SKM-1 (cell line): ENCODE measurements around the gene WNT9A.
"Not testable (repeated sequence)": the region's sequence is repeated elsewhere in the genome, so short reads cannot be mapped to it uniquely, and the experiment has no call there.

Source experiments
- DNase-seq: peaks from one replicate; lab custom pipeline; 2025; ENCODE audit not compliant: unreplicated experiment; lab: John Stamatoyannopoulos, UW

The WNT9A gene

DNA sequence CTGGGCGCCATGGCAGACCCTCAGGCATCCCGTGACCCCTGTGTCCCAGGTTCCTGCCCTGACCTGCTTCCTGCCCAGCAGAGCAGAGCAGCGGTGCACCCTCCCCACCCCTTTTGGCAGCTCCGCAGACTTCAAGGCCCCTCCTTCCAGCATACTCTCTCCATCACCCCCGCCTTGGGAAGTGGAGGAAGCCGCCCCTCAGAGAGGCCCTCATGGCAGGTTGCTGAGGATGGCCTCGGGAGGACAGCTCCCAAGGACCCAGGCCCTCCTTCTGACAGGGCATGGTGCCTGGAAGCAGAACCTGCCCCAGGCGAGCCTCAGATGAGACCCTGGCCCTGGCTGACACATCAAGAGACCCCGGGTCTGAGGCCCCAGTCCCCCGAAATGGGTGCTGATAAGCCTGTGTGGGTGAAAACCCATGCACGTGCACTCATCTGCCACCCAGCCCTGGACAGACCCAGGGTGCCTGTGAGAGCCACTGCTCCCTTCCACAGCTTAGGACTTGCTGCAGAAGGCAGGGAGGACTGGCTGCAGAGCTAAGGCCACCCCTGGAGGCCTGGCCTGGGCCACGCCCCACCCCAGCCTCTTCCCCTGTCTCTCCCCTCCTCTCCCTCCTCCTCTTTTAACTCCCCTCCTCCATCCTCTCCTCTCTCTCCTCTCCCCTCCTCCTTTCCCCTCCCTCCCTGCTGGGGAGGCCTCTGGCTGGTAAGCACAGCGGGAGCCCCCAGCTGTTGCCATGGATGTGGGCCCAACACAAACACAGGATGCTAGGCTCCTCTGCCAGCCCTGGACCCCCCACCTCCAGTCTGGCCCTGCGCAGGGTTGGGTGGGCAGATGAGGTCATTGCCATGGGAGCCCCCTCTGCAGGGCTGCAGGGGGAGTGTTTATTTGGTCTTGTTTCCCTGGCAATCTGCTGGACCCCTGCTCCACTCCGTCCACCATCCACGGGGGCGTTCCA is 33.7 kb downstream of the WNT9A start:
- no peak for DNase-seq

DNA sequence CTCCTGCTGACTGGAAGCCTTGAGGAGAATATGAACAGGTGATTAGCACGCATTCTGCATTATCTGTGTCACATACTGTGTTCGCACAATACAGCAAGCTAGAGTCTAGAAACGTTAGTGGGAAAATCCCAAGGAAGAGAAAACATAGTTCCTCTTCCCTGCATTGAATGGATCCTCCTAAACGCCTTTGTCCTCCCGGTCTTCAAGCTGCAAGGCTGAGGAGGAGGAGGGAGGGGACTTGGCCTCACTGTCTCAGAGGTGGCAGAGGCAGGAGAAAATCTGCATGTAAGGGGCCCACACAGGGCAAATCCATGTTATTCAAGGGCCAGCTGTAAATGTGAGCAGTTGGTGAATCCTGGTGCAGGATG is 34.4 kb downstream of the WNT9A start:
- DNase-seq, result no peak

DNA sequence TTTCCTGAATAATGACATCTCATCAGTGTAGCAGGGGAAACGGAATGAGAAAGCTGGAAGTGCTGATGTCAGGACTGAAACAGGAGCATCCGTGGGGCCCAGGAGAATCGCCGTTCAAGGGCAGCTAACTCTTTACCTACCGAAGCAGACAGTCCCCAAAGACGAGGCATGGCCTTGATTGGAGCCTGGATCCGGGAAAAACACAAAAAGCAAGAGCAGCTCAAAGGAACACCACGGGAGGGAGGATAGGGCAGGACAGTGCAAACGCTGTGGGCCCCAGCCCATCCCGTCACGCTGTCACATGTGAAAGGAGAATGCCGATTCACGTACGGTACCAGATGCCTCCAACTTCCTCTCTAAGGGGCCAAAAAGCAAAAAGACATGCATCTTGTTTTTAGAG is 34.9 kb downstream of the WNT9A start:
- DNase-seq, result no peak

DNA sequence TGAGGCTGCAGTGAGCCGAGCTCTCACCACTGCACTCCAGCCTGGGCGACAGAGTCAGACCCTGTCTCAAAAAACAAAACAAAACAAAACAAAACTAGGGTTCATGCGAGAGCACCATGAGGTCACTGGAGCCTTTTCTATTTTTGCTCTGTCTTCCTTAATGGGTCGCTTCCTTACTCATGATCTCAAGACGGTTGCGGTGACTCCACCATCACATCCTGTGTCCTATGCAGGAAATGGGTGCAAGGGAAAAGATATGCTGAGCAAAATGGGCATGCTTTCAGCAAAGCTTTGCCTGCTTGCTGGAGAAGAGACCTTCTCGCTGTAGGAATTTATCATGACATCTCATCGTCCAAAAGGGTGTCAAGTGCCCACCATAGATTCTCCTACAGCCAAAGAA is 36.4 kb downstream of the WNT9A start:
- no peak for DNase-seq

DNA sequence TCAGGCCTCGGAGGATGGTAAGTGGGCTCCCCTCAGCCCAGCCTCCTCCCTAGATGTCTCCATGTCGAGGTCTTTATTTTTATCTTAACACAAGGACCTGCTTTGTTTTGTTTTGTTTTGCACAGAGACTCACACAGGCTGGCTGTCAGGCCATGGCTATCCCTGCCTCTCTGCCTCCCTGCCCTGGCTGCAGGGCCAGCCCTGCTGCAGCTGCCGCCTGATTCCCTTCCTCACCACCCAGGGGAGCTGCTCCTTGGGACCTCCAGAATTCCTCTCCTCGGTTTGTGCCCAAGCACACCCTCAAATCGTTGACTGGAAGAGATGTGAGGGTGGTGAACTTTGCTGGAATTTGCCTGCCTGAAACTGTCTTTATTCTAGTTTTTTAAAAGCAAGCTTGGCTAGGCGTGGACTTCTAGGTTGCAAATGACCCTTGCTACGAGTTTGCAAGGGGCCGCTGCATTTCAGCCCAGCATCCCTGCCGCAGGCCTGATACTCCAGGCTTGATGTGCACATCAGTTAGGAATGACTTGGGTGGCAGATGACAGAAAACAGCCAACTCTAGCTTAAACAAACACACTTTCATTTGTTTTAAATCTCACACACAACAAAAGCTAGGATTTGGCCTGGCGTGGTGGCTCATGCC is 37.1 kb downstream of the WNT9A start:
- no peak for DNase-seq

DNA sequence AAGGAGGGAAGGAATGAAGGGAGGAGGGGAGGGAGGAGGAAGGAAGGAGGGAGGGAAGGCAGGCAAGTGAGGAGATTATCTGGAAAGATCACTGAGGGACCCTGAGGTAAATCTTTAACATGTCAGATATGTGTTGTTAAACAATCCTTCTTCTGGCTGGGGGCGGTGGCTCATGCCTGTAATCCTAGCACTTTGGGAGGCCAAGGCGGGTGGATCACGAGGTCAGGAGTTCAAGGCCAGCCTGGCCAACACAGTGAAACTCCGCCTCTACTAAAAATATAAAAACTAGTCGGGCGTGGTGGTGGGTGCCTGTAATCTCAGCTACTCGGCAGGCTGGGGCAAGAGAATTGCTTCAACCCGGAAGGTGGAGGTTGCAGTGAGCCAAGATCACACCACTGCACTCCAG is 37.8 kb downstream of the WNT9A start:
- not testable (repeated sequence) for DNase-seq

DNA sequence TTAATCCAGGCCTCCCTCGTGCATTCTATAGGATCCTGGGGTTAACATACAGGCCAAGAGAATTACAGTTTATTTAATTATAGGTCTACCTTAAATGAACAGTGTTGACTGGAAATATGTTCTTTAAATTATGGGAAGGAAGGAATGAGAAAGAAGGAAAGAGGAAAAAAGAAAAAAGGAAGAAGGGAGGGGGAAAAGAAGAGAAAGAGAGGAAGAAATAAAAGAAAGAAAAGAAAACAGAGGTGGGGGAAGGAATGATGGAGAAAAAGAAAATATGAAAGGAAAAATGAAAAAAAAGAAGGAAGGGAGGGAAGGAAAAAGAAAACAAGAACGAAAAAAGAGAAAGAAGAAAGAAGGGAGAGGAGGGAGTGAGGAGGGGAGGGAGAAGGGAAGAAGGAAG is 38.5 kb downstream of the WNT9A start:
- no peak for DNase-seq

DNA sequence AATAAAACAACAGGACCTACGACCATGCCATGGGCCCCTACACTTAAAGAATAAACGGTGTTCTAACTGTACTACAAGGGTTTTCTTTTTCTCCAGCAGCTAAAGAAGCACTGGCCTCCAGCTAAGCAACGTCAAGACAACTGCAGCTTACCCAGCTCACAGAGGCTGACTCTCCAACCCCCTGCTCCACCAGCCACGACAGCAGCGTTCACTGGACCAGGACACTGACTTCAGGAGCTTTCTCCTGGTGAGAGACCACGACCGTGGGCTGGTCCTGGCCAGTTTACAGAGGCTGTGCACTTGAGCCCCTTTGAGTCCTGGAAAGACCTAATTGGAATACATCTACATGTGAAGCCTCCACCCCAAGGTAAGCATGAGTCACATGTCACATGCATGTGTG is 39.4 kb downstream of the WNT9A start:
- no peak for DNase-seq

DNA sequence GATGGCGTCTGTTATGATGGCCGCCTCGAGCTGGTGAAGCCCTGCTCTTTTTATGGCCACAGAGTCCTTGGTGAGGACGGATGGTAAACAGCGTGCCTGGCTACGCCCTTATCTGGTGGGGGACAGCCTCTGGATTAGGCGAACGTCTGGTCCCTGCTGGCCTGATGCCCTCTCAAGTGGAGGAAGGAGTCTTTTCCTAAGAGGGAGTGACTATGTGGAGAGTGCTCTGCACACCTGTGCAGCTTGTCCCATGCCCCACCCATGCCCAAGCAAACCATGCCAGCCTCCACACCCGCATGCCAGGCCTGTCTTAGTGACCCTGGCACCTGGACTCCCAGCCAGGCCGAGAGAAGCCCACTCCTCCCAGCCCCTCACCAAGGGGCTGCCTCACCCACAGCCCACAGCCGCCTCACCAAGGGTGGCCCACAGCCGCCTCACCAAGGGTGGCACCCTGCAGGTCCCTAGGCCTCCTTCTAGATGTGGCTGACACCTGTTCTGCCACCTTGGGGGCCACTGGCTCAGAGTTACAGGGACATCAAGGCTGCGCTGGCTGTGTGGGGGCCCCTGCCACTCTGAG is 40.2 kb downstream of the WNT9A start:
- DNase-seq, result no peak

DNA sequence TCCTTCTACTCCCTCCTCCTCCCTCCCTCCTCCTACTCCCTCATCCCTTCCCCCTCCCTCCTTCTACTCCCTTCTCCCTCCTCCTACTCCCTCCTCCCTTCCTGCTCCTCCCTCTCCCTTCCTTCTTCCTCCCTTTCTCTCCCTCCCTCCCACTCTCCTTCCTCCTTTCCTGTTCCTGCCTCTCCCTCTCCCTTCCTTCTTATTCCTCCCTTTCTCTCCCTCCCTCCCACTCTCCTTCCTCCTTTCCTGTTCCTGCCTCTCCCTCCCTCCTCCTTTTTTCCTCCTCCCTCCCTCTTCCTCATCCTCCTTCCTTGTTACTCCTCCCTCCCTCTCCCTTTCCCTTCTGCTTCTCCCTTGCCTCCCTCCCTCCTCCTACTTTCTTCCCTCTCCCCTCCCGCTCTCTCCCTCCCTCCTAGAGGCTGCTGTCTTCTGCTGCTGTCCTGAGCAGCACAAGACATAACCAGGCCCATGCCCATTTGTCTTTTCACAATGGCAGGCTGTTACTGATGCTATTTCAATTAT is 41.1 kb downstream of the WNT9A start:
- DNase-seq, result no peak

DNA sequence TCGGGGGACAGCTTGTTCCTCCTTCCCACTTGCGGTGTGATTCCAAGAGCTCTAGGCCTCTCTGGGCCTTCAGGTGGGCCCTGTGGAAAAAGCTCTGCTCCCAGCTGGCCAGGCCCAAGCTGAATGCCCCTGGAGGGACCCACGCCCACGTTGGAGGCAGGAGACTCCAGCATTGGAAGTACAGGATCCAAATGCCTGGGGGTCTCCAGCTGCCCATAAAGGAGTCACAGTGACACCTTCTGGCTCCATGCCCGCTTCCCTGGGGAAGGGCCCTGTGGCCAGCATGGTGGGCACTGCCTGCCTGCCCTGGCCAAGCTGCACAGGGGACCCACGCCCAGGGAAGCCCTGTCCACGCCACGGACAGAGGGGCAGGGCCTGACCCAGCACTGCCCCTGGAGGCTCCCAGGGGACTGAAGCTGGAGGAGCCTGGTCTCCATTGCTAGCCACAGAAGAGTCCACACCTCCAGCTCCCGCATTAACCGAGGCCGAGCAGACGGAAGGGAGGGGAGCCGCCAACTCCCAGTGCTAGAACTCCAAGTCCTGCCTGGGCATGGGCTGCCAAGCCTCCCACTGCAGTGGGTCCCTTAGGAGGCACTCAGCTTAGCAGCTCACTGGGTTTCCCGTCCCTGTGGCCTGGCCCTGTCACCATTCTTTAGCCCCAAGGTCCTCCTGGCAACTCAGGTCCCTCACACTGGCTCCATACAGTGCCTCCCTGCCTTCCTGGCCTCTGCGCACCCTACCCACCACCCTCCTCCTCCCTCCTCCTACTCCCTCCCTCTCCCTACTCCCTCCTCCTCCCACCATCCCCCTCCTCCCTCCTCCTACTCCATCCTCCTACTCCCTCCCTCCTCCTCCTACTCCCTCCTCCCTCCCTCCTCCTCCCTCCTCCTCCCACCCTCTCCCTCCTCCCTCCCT is 41.9 kb downstream of the WNT9A start:
- DNase-seq, result no peak

DNA sequence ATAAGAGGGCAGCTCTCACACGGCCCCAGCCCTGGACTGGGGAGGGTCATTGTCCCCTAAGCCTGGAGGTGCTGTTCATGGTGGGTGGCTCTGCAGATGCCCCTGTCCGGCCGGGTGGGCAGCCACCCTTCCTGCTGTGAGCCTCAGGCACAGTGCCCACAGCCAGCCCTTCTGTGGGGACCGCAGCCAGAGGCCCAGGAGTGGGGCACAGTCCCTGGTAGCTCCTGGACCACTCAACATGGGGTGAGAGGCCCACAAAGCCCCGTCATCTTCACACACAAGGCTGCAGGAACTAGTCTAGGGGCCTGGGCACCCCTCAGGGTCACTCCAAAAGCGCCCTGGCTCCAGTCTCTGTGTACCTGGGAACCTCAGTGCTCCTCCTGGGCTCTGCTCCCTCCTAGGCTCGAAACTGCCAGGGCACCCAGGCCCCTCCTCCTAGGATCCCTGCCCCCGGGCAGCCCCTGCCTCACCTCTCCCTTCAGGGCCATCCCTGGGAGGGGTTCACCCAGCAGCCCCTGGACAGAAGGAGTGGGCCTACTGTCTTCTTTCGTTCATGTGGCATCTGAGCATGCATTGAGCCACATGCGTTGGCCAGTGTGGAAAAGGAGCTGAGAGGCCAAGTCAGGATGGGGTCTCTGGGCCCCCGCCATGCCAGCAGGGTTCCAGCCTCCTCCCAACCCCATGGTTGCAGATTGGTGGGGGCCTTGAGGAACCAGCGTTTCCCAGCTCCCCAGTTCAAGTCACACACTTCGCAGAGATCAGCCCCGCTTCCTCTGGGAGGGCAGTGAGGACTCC is 43.0 kb downstream of the WNT9A start:
- no peak for DNase-seq

DNA sequence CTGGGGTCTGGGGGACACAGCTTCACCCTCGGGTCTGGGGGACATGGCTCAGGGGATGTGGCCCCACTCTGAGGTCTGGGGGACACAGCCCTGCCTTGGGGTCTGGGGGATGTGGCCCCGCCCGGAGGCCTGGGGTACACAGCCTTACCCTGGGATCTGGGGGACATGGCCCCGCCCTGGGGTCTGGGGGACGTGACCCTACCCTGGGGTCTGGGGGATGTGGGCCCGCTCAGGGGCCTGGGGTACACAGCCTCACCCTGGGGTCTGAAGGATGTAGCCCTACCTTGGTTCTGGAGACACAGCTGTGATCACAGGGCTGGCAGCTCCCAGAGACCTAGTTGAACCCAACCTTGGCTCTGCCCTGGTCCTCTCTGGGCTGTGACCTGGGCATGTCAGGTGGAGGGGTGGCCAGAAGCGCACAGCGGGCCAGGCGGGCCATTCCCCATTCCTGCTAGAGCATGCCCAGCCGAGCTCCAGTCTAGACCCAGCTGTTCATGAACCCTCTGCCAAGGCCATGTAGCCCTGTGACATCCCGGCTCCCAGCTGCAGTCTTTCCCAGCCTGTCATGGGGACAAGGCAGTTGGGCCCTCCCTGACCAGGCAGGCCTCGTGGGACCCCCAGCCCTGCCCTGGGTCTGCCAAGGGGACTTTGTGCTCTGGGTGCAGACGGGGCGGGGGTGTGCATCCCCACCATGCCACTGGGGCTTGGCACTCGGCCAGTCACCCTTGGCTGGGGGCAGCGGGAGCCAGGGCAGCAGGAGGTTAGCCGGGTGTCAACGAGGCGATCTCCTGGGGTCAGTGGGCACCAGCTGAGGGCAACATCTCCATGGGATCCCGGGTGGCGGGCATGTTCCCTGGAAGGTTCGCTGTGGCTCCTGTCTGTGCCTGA is 43.9 kb downstream of the WNT9A start:
- no peak for DNase-seq

DNA sequence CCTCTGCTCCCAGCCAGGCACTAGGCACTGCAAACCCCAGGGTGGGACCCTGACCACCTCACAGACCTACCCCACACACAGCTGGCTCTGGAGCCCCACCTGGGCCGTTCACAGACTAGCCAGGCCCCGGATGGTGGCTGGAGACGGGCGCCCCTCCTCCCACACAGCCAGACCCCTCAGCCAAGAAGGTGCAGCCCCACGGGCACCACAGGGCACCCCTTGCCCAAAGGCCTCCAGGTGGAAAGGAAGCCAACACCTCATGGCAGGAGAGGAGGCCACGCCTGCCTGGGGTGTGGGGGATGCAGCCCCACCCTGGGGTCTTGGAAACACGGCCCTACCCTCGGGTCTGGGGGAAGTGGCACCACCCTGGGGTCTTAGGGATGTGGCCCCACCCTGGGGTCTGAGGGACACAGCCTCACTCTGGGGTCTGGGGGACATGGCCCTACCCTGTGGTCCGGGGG is 44.6 kb downstream of the WNT9A start:
- no peak for DNase-seq

DNA sequence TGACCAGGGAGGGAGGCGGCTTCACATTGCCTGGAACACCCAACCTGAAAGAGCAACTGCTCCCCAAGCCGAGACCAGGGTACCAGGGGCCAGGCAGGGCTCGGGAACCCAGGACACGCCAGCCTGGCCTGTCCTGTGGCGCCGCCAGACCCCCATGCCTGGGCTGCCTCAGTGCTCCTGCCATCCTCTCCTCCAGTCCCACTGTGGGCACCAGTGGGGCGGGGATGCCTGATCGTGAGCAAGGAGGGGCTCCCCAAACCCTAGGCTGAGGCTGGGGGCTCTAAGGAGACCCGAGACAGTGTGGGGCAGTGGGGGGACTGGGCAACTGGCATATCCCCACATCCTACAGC is 45.1 kb downstream of the WNT9A start:
- DNase-seq, result no peak

DNA sequence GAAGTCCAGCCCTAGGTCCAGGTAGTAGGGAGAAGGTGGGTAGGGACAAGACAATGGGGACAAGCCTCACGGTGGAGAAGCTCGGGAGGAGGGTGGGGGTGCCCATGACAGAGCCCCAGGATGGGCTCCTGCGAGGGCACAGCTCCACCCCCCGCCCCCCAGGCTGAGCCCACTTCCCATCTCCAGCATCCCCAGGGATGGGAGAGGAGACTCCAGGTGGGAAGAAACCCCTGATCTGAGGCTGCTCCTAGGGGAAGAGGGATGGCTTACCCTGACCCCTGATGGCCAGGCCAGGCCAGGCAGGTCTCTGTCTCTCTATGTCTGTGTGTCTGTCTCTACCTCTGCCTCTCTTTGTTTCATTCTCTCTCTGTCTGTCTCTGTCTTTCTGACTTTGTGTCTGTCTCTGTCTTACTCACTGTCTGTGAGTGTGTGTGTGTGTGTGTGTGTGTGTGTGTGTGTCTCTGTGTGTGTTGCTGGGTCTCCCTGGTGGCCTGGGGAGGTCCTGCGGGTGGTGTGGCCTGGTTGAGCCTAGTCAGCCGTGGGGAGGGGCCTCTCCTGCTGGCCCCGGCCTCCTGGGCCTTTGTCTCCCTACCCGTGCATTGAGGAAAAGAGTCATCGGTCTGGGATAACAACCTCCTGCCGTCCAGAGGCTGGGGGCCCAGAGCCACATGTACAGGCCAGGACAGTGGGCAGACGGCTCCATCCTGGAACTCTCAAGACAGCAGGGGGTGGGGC is 45.7 kb downstream of the WNT9A start:
- no peak for DNase-seq

DNA sequence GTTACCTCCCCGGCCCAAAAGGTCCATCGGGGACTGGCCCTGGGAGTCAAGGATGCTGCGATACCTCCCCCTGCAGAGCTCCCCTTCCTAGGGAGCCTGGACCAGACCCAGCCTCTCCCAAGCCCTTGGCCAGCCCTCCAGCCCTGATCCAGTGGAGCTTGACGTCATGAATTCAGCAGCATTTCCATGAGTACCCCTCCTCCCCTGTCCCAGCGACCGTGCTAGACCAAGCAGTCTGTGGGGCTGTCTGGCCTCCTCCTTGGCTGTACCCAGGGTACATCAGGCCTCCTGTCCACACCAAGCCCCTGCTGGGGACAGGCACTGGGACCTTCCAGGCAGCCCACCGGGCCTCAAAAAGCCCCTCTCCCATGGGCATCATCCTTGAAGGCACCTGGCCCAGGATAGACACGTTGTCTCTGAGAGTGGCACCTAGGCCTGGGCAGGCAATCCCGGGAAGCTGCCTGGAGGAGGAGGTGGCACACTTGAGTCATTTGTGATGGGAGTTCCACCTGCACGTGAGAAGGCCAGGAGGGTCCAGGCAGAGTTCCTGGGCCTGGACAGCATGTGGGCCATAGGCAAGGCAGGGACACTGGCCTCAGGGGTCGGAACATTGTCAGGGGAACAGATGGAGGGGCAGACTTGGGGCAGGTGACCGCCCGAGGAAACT is 46.4 kb downstream of the WNT9A start:
- no peak for DNase-seq

DNA sequence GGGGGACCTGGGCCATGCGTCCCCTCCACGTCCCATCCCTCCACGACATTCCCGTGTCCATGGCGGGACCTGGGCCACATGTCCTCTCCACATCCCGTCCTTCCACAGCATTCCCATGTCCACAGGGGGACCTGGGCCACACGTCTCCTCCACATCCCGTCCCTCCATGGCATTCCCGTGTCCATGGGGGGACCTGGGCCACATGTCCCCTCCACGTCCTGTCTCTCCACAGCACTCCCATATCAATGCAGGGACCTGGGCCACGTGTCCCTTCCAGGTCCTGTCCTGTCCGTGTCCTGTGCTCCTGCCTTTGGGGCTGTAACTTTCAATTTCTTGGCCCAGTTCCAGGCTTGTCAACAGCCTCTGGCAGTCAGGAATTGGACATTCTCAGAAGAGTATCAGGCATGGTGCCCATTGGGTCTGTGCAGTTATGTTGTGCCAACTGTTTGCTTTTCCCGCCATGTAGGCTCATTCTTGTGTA is 47.1 kb downstream of the WNT9A start:
- DNase-seq, result no peak
